Hematopoietic multipotent progenitor cell (in vitro differentiated cells): ENCODE measurements around the gene MEGF8. TPM values are rescaled to one million over a fixed set of nuclear protein-coding genes. Genes with fewer than 3 reads are reported as not detected.

Experiments used
- DNase-seq, 3 donors: peaks; one replicate each; pipeline ENCODE4 v3.0.0-alpha.2; 2011 to 2015; ENCODE audit warnings: low read depth in 2 of 3, low spot score in 2 of 3
- total RNA-seq: library from RNA; depleted of rRNA; stranded (reverse); fragments of >200 nt; gene quantifications from one replicate; pipeline ENCODE4 v1.2.3, GENCODE V29; 2012

MEGF8 gene
- total RNA-seq, 1 donor, result 17.2 TPM

DNA sequence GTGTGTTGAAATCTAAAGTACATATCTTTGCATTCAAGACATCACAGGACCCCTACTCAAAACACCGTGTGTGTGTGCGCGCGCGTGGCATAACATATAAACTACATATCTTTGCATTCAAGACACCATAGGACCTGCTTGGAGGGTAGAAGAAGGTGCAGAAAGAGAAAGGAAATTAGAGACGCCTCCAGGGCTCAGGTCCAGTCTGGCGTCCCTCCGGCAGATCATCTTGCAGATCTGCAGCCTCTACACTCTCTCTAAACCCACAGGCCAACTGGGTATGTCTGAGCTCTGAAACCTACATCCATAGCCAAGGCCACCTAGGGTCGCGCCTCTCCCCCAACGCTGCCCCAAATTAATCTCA is 22.4 kb upstream of the MEGF8 start:
- DNase-seq, result no peak

DNA sequence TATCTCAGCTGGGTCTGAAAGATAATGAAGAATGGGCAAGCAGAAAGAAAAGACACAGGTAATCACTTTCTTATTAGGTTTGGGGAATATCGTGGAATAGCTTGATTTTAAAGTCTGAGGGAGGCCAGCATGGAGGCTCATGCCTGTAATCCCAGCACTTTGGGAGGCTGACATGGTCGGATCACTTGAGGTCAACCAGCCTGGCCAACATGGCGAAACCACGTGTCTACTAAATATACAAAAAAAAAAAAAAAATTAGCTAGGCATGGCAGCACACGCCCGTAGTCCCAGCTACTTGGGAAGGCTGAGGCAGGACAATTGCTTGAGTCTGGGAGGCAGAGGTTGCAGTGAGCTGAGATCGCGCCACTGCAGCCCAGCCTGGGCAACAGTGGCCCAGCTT is 21.6 kb upstream of the MEGF8 start:
- no peak for DNase-seq

DNA sequence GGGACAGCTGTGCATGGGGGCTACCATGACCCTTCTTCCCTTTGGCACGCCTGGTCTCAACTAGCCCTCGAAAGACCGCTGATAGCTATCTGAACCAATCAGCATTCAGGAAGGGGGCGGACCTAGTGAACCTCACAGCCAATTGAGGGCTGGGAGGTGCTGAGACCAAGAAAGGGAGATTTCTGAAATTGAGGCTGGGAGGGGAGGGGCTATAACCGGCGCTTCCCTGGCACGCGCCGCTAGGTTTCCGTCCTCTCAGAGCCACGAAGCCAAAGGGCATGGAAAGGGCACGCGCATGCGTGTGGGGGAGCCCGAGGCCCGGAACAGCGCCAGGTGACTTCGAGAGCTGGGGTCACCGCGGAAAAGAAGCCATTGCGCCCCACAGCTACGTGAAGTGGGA is 18.8 kb upstream of the MEGF8 start:
- DNase-seq, result no peak

DNA sequence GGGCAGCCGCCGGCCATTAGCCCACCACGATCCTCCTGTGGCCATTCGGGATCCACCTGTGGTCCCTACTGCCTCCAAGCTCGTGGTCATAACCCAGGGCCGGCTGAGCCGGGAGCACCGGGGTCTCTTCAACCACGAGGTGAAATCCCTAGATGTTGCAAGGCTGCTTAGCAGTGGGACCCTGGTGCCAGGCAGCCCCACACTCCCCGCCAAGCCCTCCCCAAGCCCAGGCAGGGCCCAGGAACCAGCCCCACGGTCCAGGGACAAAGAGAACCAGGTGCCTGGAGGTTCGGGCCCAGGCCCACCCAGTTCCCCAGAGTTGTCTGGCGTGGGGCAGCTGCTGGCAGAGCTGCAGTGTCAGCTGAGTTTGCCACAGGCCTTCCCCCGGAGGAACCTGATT is 15.7 kb upstream of the MEGF8 start:
- DNase-seq, result no peak

DNA sequence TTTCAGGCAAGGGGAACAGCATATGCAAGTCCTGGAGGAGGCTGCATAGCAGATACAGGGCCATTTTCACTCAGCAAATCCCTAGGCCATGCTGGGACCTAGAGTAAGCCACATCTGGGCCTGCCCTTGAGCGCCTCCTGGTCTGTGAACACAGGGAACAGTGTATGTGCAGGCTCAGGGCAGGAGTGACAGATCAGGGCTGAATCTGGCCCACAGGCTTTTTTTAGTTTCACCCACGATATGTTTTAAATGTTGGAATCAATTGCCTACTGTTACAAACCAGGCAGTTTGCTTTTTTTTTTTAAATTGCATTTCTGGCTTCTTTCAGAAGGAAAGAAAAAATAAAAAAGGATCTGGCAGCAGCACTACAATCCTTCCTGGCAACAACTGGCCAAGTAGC is 13.8 kb upstream of the MEGF8 start:
- no peak for DNase-seq

DNA sequence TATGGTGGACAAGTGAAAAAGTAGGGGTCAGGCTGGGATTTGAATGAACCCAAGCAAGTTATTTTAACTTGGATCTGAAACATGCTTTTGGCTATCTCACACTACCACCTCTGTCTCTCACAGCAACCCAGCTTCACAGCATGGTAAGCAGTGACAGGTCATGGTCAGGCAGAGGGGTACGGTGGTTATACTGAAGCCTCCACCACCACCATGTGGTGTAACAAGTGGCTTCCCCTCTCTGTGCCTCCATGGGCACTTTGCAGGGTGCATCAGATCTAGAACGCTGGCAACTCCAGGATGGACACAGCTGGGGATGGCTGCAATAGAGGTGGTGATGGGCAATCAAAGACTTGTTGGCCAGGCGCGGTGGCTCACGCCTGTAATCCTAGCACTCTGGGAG is 13.1 kb upstream of the MEGF8 start:
- no peak for DNase-seq

DNA sequence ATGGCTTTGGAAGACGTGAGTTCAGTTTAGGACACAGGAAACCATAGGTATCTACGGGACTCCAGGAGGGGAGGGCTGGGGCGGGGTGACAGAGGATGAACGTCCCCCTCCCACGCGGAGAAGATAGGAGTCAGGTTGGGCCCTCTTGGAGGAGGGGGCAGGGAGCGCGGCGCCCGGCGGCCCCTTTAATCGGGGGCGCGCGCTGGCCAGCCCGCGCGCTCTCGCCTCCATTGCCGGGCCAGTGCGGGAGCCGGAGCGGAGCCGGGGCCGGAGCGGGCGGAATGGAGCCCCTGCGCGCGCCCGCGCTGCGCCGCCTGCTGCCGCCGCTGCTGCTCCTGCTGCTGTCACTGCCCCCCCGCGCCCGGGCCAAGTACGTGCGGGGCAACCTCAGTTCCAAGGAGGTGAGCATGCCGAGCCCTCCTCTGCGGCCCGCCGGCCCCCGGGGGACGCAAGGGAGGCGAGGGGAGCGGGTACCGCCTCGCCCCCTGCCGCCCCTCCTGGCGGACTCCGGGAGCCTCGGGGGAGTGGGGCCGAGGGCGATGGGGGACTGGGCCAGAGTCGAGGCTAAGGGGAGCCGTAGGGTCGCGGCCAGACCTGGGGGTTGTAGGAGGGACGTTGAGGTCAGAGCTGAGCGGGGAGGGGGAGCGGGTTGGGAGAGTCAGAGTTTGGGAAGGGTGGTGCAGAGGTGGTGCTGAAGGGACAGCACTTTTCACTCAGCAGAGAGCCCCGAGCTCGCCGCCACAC is 12.2 kb upstream of the MEGF8 start, which contains the start of gene TMEM145:
Gene TMEM145, plus strand, starts transcription at position 214 of the 744 bp plus-strand sequence. Its CDS starts 68 bp downstream, at position 282.
- DNase-seq, result peak in 2 of 3 donors; percentile 54 to 62

DNA sequence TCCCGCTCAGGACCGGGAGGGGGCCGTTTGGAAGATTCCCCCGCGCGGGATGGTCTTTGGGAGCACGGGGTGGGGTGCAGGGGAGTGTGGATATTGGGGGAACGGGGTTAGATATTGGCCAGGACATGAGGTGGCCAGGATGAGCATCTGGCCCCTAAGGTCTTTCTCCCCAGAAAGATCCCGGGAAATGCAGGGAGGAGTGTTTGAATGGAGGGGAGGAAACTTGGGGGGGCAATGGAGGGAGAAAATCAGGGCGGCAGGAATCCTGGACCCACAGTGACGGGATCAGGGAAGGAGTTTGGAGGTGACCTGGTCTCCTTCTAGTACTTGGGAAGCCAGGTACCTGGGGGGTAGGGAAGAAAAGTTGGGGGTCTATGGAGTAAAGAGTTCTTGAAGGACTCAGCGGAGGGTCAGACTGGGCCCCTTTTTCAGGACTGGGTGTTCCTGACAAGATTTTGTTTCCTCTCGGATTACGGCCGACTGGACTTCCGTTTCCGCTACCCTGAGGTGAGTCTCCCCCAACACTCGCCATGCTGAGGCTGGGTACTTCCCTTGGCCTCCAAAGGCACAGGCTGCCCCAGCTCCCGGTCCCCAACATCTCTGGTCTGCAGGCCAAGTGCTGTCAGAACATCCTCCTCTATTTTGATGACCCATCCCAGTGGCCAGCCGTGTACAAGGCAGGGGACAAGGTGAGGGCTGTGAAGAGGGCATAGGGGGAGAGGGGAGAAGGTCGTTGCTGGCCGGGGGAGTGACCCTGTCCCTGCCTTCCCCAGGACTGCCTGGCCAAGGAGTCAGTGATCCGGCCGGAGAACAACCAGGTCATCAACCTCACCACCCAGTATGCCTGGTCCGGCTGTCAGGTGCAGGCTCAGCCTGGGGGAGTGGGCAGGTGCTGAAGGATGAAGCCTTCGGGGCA is 11.3 kb upstream of the MEGF8 start:
- DNase-seq, result no peak

DNA sequence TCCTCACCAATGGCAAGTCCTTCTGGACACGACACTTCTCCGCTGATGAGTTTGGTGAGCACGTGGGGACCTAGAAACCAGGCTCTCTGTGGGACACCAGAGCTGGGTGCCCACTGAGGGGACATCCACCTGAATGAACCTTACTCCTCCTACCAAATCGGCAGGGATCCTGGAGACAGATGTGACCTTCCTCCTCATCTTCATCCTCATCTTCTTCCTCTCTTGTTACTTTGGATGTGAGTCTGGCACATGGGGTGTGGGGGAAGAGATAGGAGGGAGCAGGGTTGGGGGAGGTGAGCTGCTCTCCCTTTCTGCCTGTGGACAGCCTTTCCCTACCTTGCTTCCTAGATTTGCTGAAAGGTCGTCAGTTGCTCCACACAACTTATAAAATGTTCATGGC is 10.4 kb upstream of the MEGF8 start:
- no peak for DNase-seq

DNA sequence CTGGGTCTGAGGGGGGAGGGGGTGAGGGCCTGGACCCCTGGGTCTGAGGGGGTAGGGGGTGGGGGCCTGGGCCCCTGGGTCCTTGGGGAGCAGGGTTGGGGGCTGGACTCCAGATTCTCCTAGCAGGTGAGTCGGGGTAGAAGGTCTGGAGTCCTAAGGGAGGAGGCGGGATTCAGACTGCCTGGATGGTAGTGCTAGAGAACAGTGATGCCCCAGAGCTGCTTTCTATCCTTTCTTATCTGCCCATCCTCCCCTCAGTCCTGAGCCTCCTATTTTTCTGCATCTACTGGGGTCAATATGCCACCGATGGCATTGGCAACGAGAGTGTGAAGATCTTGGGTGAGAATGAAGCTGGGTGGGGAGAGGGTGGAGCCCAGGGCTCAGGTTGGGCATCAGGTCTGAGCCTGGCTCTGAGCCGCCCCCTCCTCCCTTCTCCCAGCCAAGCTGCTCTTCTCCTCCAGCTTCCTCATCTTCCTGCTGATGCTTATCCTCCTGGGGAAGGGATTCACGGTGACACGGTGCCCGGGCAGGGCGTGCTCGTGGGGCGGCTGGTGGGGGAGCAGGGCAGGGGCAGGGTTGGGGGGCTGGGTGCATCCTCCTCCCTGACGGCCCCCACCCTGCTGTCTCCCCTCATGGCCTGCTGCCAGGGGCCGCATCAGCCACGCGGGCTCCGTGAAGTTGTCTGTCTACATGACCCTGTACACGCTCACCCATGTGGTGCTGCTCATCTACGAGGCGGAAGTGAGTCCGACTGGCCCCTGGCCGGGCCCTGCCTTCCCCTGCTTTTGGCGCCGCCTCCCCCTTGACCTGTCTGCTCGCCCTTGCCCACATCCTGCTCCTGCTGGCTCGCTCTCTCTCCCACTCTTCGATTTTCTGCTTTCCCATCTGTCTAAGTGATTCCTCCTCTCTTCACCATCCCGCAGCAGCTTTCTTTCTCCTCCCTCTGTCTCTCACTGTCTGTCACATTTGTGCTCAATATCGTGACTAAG is 8.9 kb upstream of the MEGF8 start:
- DNase-seq, result no peak

DNA sequence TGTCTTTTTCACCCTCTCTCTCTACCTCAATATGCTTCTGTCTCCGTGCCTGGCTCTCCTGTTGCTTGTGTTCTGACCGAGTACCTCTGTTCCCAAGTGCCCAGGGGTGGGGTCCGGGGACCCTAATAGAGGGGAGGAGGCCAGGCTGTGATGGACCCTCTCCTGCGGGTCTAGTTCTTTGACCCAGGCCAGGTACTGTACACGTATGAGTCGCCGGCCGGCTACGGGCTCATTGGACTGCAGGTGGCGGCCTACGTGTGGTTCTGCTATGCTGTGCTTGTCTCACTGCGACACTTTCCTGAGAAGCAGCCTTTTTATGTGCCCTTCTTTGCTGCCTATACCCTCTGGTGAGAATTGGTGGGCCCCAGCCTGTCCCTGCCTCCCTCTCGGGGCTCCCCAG is 7.9 kb upstream of the MEGF8 start:
- DNase-seq, result no peak

DNA sequence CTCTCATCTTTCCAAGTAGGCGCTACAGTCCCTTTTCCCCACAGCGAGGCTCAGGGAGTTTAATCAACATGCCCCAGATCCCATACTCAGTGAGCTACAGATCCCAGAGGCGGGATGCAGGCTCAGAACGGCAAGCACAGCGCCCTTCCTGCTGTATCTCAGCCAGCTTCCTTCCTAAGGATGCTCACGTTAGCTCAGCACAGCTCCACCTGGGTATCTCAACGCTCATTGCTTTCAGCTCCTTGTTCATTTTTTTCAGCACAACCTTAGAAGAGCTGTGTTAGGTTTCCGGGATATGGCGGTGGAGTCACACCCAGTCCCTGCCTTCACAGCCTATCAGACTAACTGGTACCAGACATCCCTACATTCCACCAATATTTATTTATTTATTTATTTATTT is 3.1 kb upstream of the MEGF8 start:
- no peak for DNase-seq

DNA sequence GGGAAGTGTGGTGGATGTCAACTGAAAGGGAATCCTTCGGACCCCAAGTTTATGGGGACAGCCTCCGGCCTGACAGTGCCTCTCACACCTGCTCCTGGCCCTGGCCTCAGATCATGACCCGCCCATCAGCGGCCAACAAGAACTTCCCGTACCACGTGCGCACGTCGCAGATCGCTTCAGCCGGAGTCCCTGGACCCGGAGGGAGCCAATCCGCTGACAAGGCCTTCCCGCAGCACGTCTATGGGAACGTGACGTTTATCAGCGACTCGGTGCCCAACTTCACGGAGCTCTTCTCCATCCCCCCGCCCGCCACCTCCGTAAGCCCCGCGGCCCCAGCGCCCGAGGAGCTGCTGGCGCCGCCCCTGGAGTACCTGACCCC is 2.0 kb upstream of the MEGF8 start:
- DNase-seq, result no peak

DNA sequence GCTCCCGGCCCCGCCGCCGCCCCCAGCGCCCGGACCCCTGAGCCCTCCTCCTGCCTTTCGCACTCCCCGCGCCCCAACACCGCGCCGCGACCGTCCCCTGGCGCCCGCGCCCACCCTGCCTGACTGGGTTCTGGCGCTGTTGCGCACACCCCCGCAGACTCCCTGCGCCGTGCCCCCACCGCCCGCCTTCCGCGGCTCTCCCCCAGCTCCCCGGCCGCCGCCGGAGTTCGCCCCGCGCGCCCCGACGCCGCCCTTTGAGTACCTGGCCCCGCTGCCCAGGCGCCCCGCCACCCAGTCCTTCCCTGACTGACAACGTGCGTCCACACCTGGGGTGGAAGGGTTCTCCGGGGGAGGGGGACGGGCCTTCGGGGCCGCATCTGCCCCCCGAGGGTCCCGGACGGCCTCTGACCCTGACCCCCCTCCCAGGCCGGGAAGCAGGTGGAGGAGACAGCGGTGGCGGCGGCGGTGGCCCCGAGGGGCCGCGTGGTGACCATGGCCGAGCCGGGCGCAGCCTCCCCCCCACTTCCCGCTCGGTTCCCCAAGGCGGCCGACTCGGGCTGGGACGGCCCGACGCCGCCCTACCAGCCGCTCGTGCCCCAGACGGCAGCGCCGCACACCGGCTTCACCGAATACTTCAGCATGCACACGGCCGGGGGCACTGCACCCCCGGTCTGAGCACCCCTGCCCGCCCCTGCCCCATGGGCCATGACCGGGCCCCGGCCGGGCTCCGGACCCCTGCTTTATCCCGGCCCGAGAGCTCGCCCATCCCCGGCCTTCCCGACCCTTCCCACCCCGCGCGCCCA is 1.4 kb upstream of the MEGF8 start:
- peak in 1 of 3 donors; percentile 33 for DNase-seq

DNA sequence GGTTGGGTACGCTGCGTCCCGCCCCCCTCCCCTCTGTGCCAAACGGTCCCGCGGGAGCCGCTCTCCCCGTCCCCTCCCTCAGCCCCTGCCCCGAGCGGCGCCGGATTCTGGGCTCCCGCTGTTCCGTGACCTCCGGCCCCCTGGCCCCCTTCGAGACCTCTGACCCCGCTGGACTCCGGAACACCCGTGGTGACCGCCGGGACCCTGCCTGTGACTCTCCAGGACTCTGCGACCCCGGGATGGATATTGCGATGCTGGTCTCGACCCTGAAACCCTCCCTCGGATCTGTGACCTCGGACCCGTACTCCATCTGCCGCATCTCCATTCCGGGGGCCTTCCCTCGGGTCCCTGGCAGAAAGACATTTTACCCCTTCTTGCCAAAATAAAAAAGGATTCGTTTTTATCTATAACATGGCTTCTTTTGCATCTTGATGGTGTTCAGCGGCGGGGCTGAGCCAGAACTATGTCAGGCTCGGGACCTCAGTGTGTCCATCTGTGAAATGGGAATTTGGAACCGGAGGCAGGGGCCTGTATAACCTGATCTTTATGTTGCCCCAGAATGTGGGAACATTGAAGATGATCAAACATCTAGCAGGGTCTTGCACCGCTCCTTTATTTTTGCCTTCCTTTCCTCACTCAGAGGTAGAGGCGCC is 654 bp upstream of the MEGF8 start:
- no peak for DNase-seq

DNA sequence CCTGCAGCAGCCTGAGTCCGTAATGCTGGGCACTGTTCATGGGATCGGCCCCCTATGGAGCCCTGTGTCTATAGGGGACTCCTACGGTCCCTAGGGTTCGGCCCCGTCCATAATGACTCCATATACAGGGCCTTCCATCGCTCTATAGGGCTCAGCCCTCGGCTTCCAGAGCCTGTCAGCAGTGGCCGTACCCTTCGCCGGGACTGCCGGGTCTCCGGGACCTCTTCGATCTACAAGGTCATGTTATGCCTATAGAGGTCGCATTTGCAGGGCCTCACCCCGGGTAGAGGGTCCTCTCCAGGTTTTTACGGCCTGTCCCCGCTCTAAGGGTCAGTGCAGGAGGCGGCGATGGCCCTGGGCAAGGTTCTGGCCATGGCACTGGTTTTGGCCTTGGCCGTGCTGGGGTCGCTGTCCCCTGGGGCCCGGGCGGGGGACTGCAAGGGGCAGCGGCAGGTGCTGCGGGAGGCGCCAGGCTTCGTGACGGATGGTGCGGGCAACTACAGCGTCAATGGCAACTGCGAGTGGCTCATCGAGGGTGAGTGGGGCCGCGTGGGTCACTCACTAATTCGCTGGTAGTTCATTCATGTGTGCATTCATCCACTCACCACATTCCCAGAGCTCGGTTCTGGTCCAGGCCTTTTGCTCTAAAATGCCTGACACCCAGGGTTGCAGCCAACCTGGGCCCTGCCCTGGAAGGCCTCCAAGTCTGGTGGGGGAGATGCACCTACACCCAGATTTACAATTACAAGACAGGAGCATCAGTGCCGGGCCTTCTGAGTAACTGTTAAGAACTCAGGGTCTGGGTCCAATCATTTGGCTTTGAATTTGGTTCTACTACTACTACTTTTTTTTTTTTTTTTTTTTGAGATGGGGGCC is 699 bp downstream of the MEGF8 start:
- DNase-seq, result peak in 1 of 3 donors; percentile 34

DNA sequence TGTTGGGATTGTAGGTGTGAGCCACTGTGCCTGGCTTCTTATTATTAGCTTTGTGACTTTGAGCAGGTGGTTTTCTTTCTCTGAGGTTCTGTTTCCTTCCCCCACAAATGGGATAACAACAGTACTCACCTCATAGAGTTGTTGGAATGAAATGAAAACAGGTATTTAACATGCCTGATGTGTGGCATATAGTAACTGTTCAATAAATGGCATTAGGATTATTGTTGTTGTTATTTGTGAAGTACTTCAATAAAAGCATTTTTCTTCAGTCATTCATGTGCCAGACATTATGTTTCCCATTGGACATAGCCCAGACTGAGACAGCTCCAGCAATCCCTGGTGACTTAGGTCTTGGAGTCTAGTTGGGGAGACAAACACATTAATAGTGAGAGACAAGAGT is 1.5 kb downstream of the MEGF8 start:
- no peak for DNase-seq

DNA sequence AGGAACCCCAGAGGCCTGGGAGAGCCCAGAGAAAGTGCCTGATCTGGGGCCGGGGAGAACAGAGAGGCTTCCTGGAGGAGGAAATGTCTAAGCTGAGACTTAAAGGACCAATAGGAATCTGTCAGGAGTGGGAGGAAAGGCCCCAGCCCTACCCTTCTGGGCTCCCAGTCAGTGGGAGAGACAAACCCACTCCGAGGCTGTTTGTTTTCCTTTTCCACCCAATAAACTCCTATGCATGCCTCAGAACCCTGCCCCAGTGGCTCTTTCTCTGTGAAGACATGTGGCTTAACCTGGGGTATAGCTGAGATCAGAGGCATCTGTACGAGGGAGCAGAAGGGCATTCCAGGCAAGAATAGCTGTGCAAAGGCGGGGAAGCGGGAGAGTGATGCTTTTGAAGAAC is 1.9 kb downstream of the MEGF8 start:
- no peak for DNase-seq

DNA sequence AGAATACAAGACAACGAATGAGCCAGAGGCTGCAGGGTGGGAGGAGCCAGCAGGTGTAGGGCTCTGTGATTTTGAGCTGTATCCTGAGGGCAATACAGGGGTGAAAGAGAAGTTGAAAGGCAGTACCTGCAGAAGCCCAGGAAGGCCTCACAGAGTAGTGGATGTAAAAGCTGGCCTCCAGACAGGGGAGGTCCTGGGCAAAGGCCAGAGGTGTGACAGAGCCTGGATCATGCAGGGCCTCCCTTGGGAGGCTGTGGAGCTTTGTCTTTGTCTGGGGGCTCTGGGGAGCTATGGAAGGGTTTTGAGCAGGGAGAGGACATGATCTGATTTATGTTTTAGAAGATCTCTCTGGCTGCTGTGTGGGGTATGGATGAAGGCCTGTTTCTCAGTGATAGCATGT is 2.7 kb downstream of the MEGF8 start:
- no peak for DNase-seq
